PC-3 (cell line): Measurements from ENCODE around the gene TRAPPC10. TPM values are rescaled to one million over a fixed set of nuclear protein-coding genes. Genes with fewer than 3 reads are reported as not detected.

Experiments used
- ATAC-seq: fragments of 200-7000 bp; cut with Tn5 transposase; 2 replicates; pipeline ENCODE4 v1.9.1; 2020; ENCODE audit warnings: mild to moderate bottlenecking, moderate library complexity
- BruUV-seq: library from RNA; stranded (reverse); fragments of 400-500 nt; replicated peaks from 2 replicates; lab custom pipeline; 2021; lab: Mats Ljungman, UMichigan
- CTCF ChIA-PET: fragments of 300-600 bp; sonication (Branson Sonifier 250); formaldehyde crosslinking; loops from one replicate; lab custom pipeline; 2022; ENCODE audit warnings: antibody characterized with exemption; lab: Charles Lee
- POLR2A ChIA-PET: fragments of 300-600 bp; sonication (Branson Sonifier 250); formaldehyde crosslinking; loops from one replicate; lab custom pipeline; 2022; ENCODE audit warnings: antibody characterized with exemption; ENCODE audit not compliant: unreplicated experiment; lab: Charles Lee
- DNase-seq: peaks from one replicate; pipeline ENCODE4 v3.0.0-alpha.2; 2015
- H2AFZ ChIP-seq: fragments of 300-600 bp; sonication (generic); 2 replicates; pipeline ENCODE4 v1.6.0; 2016; ENCODE audit warnings: antibody characterized with exemption, low read length
- H3F3A ChIP-seq: fragments of 300-600 bp; sonication (generic); one replicate; pipeline ENCODE4 v1.6.0; 2017; ENCODE audit warnings: antibody characterized with exemption, low read length, control low read depth, mild to moderate bottlenecking; ENCODE audit not compliant: unreplicated experiment
- H3K27ac ChIP-seq: fragments of 300-600 bp; sonication (generic); 2 replicates; pipeline ENCODE4 v1.5.1; 2016; ENCODE audit warnings: mild to moderate bottlenecking, low read length
- H3K27me3 ChIP-seq: fragments of 300-600 bp; sonication (generic); 2 replicates; pipeline ENCODE4 v1.6.1; 2016; ENCODE audit warnings: low read length, mixed read lengths
- H3K36me3 ChIP-seq: fragments of 300-600 bp; sonication (generic); 2 replicates; pipeline ENCODE4 v1.6.1; 2016; ENCODE audit warnings: low read depth, mixed run types, low read length, mixed read lengths
- H3K4me1 ChIP-seq: fragments of 300-600 bp; sonication (generic); 2 replicates; pipeline ENCODE4 v1.5.1; 2016; ENCODE audit warnings: low read length; ENCODE audit not compliant: insufficient read depth
- H3K4me2 ChIP-seq: fragments of 300-600 bp; sonication (generic); 2 replicates; pipeline ENCODE4 v1.6.0; 2016; ENCODE audit warnings: low read length
- H3K4me3 ChIP-seq: fragments of 300-600 bp; sonication (generic); 2 replicates; pipeline ENCODE4 v1.5.1; 2016; ENCODE audit warnings: mild to moderate bottlenecking, low read length, mixed read lengths
- H3K79me2 ChIP-seq: fragments of 300-600 bp; sonication (generic); 2 replicates; pipeline ENCODE4 v1.6.1; 2017; ENCODE audit warnings: low read length, mixed read lengths
- H3K9ac ChIP-seq: fragments of 300-600 bp; sonication (generic); 2 replicates; pipeline ENCODE4 v1.6.0; 2016; ENCODE audit warnings: mild to moderate bottlenecking, low read length
- H3K9me2 ChIP-seq: fragments of 300-600 bp; sonication (generic); replicated peaks from 2 replicates; pipeline ENCODE4 v1.6.1; 2016; ENCODE audit warnings: mixed run types, low read length, mixed read lengths
- H3K9me3 ChIP-seq: fragments of 300-600 bp; sonication (generic); 2 replicates; pipeline ENCODE4 v1.6.1; 2016; ENCODE audit warnings: low read length, mixed read lengths
- H4K20me1 ChIP-seq: fragments of 300-600 bp; sonication (generic); 2 replicates; pipeline ENCODE4 v1.6.1; 2016; ENCODE audit warnings: low read length, mixed read lengths
- CTCF ChIP-seq: fragments of 300-600 bp; sonication (generic); conservative IDR thresholded peaks from 2 replicates; pipeline ENCODE4 v1.5.1; 2017; ENCODE audit warnings: antibody characterized with exemption, low read depth, mild to moderate bottlenecking, low read length
- EZH2 ChIP-seq: fragments of 300-600 bp; sonication (generic); IDR thresholded peaks from one replicate; pipeline ENCODE4 v1.6.1; 2017; ENCODE audit warnings: antibody characterized with exemption, mild to moderate bottlenecking, low read length; ENCODE audit not compliant: unreplicated experiment
- EZH2phosphoT487 ChIP-seq: fragments of 300-600 bp; sonication (generic); IDR thresholded peaks from 2 replicates; pipeline ENCODE4 v1.6.1; 2018; ENCODE audit warnings: mild to moderate bottlenecking, antibody characterized with exemption, low read length, borderline replicate concordance
- intact Hi-C: fragments of 100-400 bp; cut with micrococcal nuclease; formaldehyde crosslinking; loops from 2 replicates; pipeline ENCODE4 v1.9.0; 2023
- total RNA-seq: library from RNA; depleted of rRNA; stranded (reverse); fragments of >200 nt; gene quantifications from 2 replicates; pipeline ENCODE4 v1.2.3, GENCODE V29; 2014

TRAPPC10 gene
- total RNA-seq, 1 experiment from 2014 or later = 31.4 TPM

- no peak for ATAC-seq
These were observed 37.2 kb upstream of the TRAPPC10 start for GRCh38 chr21:43974791-43975468.

GRCh38 chr21:43975469-43976098, 36.5 kb upstream of the TRAPPC10 start:
- Histone ChIP-seq H3K27ac (no peak overlapping the region), H3K9me3 (no peaks in the 10 kb centered on the region), H2AFZ (no peak overlapping the region), H3K79me2 (no peaks in the 10 kb centered on the region), H3K36me3 (no peaks in the 10 kb centered on the region; the same call in 1 of the 2 replicates), H3K9ac (no peak overlapping the region), H3K27me3 (no peaks in the 10 kb centered on the region), H4K20me1 (no peaks in the 10 kb centered on the region), H3K4me1 (peaks cover 26% of the 10 kb centered on the region), H3K4me2 (no peak overlapping the region), H3F3A (no peaks in the 10 kb centered on the region), H3K4me3 (no peak overlapping the region), H3K9me2 (no peaks in the 10 kb centered on the region)
- ATAC-seq (peak; percentile 50), DNase-seq (peak; percentile 78)
- CTCF ChIA-PET = interaction anchor here (0.6 to 0.7 kb wide), 2 partner anchors 149 to 166 kb away, joined by 4 to 6 read pairs; no protein-coding TSS in a partner anchor
- BruUV-seq = no TSS peak
- intact Hi-C loops = loop anchor here (1.0 to 2.0 kb wide), 2 partner anchors 37 to 165 kb away; partner anchors contain the start of gene TRAPPC10
- POLR2A ChIA-PET = interaction anchor here (0.6 to 0.7 kb wide), 2 partner anchors 38 to 52 kb away, joined by 3 to 5 read pairs; no protein-coding TSS in a partner anchor
- TF ChIP-seq CTCF = peak; percentile 96
- TF ChIP-seq EZH2 = no peak

More at GRCh38 chr21:43974791-43975468, 37.2 kb upstream of the TRAPPC10 start:
- Histone ChIP-seq H3F3A (no peaks in the 10 kb centered on the region), H3K9me3 (no peaks in the 10 kb centered on the region), H3K79me2 (no peaks in the 10 kb centered on the region), H3K4me2 (no peak overlapping the region), H3K27me3 (no peaks in the 10 kb centered on the region), H3K9ac (no peak overlapping the region), H4K20me1 (no peaks in the 10 kb centered on the region), H2AFZ (no peak overlapping the region), H3K9me2 (no peaks in the 10 kb centered on the region), H3K36me3 (no peaks in the 10 kb centered on the region; the same call in 1 of the 2 replicates), H3K4me3 (no peak overlapping the region), H3K27ac (no peak overlapping the region), H3K4me1 (peaks cover 20% of the 10 kb centered on the region)
- BruUV-seq = no TSS peak
- POLR2A ChIA-PET = interaction anchor here (0.6 to 0.7 kb wide), 2 partner anchors 39 to 52 kb away, joined by 3 to 5 read pairs; no protein-coding TSS in a partner anchor
- intact Hi-C loops = loop anchor here (1.0 kb wide), 1 partner anchor 165 kb away; no protein-coding TSS in a partner anchor
- CTCF ChIA-PET = interaction anchor here (0.6 to 0.7 kb wide), 2 partner anchors 149 to 165 kb away, joined by 4 to 6 read pairs; no protein-coding TSS in a partner anchor
- DNase-seq = no peak
- TF ChIP-seq EZH2phosphoT487 = no peak
- TF ChIP-seq CTCF = no peak
- TF ChIP-seq EZH2 = no peak
